PC-3 (cell line): ENCODE data around the gene ADARB2. TPM values are rescaled to one million over a fixed set of nuclear protein-coding genes. Genes with fewer than 3 reads are reported as not detected.

ENCODE experiments used
- ATAC-seq: fragments of 200-7000 bp; cut with Tn5 transposase; 2 replicates; pipeline ENCODE4 v1.9.1; 2020; ENCODE audit warnings: mild to moderate bottlenecking, moderate library complexity
- BruUV-seq: library from RNA; stranded (reverse); fragments of 400-500 nt; replicated peaks from 2 replicates; lab custom pipeline; 2021; lab: Mats Ljungman, UMichigan
- CTCF ChIA-PET: fragments of 300-600 bp; sonication (Branson Sonifier 250); formaldehyde crosslinking; loops from one replicate; lab custom pipeline; 2022; ENCODE audit warnings: antibody characterized with exemption; lab: Charles Lee
- POLR2A ChIA-PET: fragments of 300-600 bp; sonication (Branson Sonifier 250); formaldehyde crosslinking; loops from one replicate; lab custom pipeline; 2022; ENCODE audit warnings: antibody characterized with exemption; ENCODE audit not compliant: unreplicated experiment; lab: Charles Lee
- DNase-seq: peaks from one replicate; pipeline ENCODE4 v3.0.0-alpha.2; 2015
- H2AFZ ChIP-seq: fragments of 300-600 bp; sonication (generic); 2 replicates; pipeline ENCODE4 v1.6.0; 2016; ENCODE audit warnings: antibody characterized with exemption, low read length
- H3F3A ChIP-seq: fragments of 300-600 bp; sonication (generic); one replicate; pipeline ENCODE4 v1.6.0; 2017; ENCODE audit warnings: antibody characterized with exemption, low read length, control low read depth, mild to moderate bottlenecking; ENCODE audit not compliant: unreplicated experiment
- H3K27ac ChIP-seq: fragments of 300-600 bp; sonication (generic); 2 replicates; pipeline ENCODE4 v1.5.1; 2016; ENCODE audit warnings: mild to moderate bottlenecking, low read length
- H3K27me3 ChIP-seq: fragments of 300-600 bp; sonication (generic); 2 replicates; pipeline ENCODE4 v1.6.1; 2016; ENCODE audit warnings: low read length, mixed read lengths
- H3K36me3 ChIP-seq: fragments of 300-600 bp; sonication (generic); 2 replicates; pipeline ENCODE4 v1.6.1; 2016; ENCODE audit warnings: low read depth, mixed run types, low read length, mixed read lengths
- H3K4me1 ChIP-seq: fragments of 300-600 bp; sonication (generic); 2 replicates; pipeline ENCODE4 v1.5.1; 2016; ENCODE audit warnings: low read length; ENCODE audit not compliant: insufficient read depth
- H3K4me2 ChIP-seq: fragments of 300-600 bp; sonication (generic); 2 replicates; pipeline ENCODE4 v1.6.0; 2016; ENCODE audit warnings: low read length
- H3K4me3 ChIP-seq: fragments of 300-600 bp; sonication (generic); 2 replicates; pipeline ENCODE4 v1.5.1; 2016; ENCODE audit warnings: mild to moderate bottlenecking, low read length, mixed read lengths
- H3K79me2 ChIP-seq: fragments of 300-600 bp; sonication (generic); 2 replicates; pipeline ENCODE4 v1.6.1; 2017; ENCODE audit warnings: low read length, mixed read lengths
- H3K9ac ChIP-seq: fragments of 300-600 bp; sonication (generic); 2 replicates; pipeline ENCODE4 v1.6.0; 2016; ENCODE audit warnings: mild to moderate bottlenecking, low read length
- H3K9me2 ChIP-seq: fragments of 300-600 bp; sonication (generic); replicated peaks from 2 replicates; pipeline ENCODE4 v1.6.1; 2016; ENCODE audit warnings: mixed run types, low read length, mixed read lengths
- H3K9me3 ChIP-seq: fragments of 300-600 bp; sonication (generic); 2 replicates; pipeline ENCODE4 v1.6.1; 2016; ENCODE audit warnings: low read length, mixed read lengths
- H4K20me1 ChIP-seq: fragments of 300-600 bp; sonication (generic); 2 replicates; pipeline ENCODE4 v1.6.1; 2016; ENCODE audit warnings: low read length, mixed read lengths
- EZH2 ChIP-seq: fragments of 300-600 bp; sonication (generic); IDR thresholded peaks from one replicate; pipeline ENCODE4 v1.6.1; 2017; ENCODE audit warnings: antibody characterized with exemption, mild to moderate bottlenecking, low read length; ENCODE audit not compliant: unreplicated experiment
- EZH2phosphoT487 ChIP-seq: fragments of 300-600 bp; sonication (generic); IDR thresholded peaks from 2 replicates; pipeline ENCODE4 v1.6.1; 2018; ENCODE audit warnings: mild to moderate bottlenecking, antibody characterized with exemption, low read length, borderline replicate concordance
- intact Hi-C: fragments of 100-400 bp; cut with micrococcal nuclease; formaldehyde crosslinking; loops from 2 replicates; pipeline ENCODE4 v1.9.0; 2023
- total RNA-seq: library from RNA; depleted of rRNA; stranded (reverse); fragments of >200 nt; gene quantifications from 2 replicates; pipeline ENCODE4 v1.2.3, GENCODE V29; 2014
- TF ChIP-seq, protein P1 (sequence below): fragments of 300-600 bp; sonication (generic); conservative IDR thresholded peaks from 2 replicates; pipeline ENCODE4 v1.5.1; 2017; ENCODE audit warnings: antibody characterized with exemption, low read depth, mild to moderate bottlenecking, low read length

ADARB2 gene
- total RNA-seq, 1 experiment from 2014 or later, result not detected

DNA sequence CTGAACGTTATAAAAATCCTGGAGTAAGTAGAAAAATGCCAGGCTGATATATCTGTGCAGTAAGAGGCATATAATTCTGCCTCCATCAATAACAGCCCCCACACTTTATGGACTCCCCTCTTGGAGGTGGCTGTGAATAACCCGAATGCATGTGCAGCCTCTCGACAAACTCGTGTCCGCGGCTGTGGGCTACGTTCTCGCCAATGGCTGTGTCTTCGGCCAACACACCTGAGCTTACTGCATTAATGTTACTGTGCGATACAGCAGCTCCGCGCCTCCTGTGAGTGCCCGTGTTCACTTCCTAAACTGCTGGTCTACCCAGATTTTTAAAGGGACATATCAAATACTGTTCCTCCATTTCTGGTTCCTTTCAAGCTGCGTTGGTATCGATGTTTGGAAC, 209.4 kb downstream of the ADARB2 start:
- intact Hi-C loops, result no loop called here
- TF ChIP-seq EZH2phosphoT487, result no peak
- TF ChIP-seq, protein P1, sequence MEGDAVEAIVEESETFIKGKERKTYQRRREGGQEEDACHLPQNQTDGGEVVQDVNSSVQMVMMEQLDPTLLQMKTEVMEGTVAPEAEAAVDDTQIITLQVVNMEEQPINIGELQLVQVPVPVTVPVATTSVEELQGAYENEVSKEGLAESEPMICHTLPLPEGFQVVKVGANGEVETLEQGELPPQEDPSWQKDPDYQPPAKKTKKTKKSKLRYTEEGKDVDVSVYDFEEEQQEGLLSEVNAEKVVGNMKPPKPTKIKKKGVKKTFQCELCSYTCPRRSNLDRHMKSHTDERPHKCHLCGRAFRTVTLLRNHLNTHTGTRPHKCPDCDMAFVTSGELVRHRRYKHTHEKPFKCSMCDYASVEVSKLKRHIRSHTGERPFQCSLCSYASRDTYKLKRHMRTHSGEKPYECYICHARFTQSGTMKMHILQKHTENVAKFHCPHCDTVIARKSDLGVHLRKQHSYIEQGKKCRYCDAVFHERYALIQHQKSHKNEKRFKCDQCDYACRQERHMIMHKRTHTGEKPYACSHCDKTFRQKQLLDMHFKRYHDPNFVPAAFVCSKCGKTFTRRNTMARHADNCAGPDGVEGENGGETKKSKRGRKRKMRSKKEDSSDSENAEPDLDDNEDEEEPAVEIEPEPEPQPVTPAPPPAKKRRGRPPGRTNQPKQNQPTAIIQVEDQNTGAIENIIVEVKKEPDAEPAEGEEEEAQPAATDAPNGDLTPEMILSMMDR, result no peak
- no peak for TF ChIP-seq EZH2
- Histone ChIP-seq H3K27me3 (no peaks in the 10 kb centered on the region), H3K79me2 (no peaks in the 10 kb centered on the region), H3K9me3 (no peaks in the 10 kb centered on the region), H4K20me1 (no peaks in the 10 kb centered on the region), H3K4me2 (no peak overlapping the region), H3F3A (no peaks in the 10 kb centered on the region), H3K27ac (no peak overlapping the region), H3K4me1 (no peaks in the 10 kb centered on the region), H3K36me3 (no peaks in the 10 kb centered on the region), H2AFZ (no peak overlapping the region), H3K9me2 (no peaks in the 10 kb centered on the region), H3K4me3 (no peak overlapping the region), H3K9ac (no peak overlapping the region)
- ChIA-PET POLR2A (no interaction called here), CTCF (no interaction called here)
- ATAC-seq, result no peak
- BruUV-seq, result no TSS peak
- no peak for DNase-seq

GRCh38 chr10:1526436-1527055, 210.8 kb downstream of the ADARB2 start:
- no peak for DNase-seq
- ChIA-PET POLR2A (no interaction called here), CTCF (no interaction called here)
- H3K4me1 ChIP-seq, result no peaks in the 10 kb centered on the region
- intact Hi-C loops, result no loop called here
- H3K9me3 ChIP-seq, result no peaks in the 10 kb centered on the region
- no peak overlapping the region for H2AFZ ChIP-seq
- no peaks in the 10 kb centered on the region for H3K79me2 ChIP-seq
- H3K9ac ChIP-seq, result no peak overlapping the region
- no peaks in the 10 kb centered on the region for H3K27me3 ChIP-seq
- BruUV-seq, result no TSS peak
- H3K4me3 ChIP-seq, result no peak overlapping the region
- H3K36me3 ChIP-seq, result no peaks in the 10 kb centered on the region
- H3F3A ChIP-seq, result no peaks in the 10 kb centered on the region
- H4K20me1 ChIP-seq, result no peaks in the 10 kb centered on the region
- ATAC-seq, result no peak
- no peak overlapping the region for H3K4me2 ChIP-seq
- TF ChIP-seq EZH2phosphoT487 (no peak), EZH2 (no peak)
- TF ChIP-seq, protein P1, result no peak
- H3K27ac ChIP-seq, result no peak overlapping the region
- H3K9me2 ChIP-seq, result no peaks in the 10 kb centered on the region

GRCh38 chr10:1525354-1526162, 211.8 kb downstream of the ADARB2 start:
- H3F3A ChIP-seq, result no peaks in the 10 kb centered on the region
- no peak overlapping the region for H3K9ac ChIP-seq
- H3K79me2 ChIP-seq, result no peaks in the 10 kb centered on the region
- ATAC-seq (no peak), DNase-seq (no peak)
- H4K20me1 ChIP-seq, result no peaks in the 10 kb centered on the region
- no peak overlapping the region for H3K27ac ChIP-seq
- no peaks in the 10 kb centered on the region for H3K9me3 ChIP-seq
- H3K4me1 ChIP-seq, result no peaks in the 10 kb centered on the region
- H3K27me3 ChIP-seq, result no peaks in the 10 kb centered on the region
- no peak overlapping the region for H3K4me3 ChIP-seq
- H3K4me2 ChIP-seq, result no peak overlapping the region
- TF ChIP-seq EZH2phosphoT487 (no peak), EZH2 (no peak)
- TF ChIP-seq, protein P1, result no peak
- H3K9me2 ChIP-seq, result no peaks in the 10 kb centered on the region
- no peaks in the 10 kb centered on the region for H3K36me3 ChIP-seq
- no peak overlapping the region for H2AFZ ChIP-seq
- intact Hi-C loops, result no loop called here
- BruUV-seq, result no TSS peak
- POLR2A ChIA-PET, result no interaction called here
- CTCF ChIA-PET, result no interaction called here
